GM12875 (cell line): Measurements from ENCODE around the gene CLDN24.

Source experiments
- H3K4me3 ChIP-seq: one replicate; pipeline ENCODE4 v1.5.1; 2011; ENCODE audit warnings: low read depth, low read length, control low read depth
- TF ChIP-seq, protein P1 (sequence below): IDR thresholded peaks from 2 replicates; pipeline ENCODE4 v1.5.1; 2011; ENCODE audit warnings: low read depth, mild to moderate bottlenecking, control low read depth, inconsistent platforms, low read length, moderate library complexity, borderline replicate concordance; ENCODE audit not compliant: insufficient read depth

CLDN24 gene

DNA sequence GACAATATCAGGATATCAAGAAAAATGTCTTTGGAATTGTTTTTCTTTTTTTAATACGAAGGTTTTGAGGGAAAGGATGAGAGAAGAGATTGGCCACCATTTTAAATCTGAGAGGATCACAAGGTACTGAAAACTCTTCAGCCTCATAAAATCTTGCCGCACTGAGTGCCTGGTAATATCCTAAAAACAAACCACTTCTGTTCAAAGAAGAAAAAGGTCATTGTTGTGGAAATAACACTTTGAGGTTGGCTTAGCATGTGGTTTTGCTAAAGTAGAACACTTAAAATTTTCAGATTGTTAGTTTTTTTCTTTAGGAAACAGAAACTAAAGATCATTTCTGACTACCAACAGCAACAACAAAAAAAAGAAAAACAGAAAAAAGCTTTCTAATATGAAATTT is 1.1 kb downstream of the CLDN24 start:
- TF ChIP-seq, protein P1, sequence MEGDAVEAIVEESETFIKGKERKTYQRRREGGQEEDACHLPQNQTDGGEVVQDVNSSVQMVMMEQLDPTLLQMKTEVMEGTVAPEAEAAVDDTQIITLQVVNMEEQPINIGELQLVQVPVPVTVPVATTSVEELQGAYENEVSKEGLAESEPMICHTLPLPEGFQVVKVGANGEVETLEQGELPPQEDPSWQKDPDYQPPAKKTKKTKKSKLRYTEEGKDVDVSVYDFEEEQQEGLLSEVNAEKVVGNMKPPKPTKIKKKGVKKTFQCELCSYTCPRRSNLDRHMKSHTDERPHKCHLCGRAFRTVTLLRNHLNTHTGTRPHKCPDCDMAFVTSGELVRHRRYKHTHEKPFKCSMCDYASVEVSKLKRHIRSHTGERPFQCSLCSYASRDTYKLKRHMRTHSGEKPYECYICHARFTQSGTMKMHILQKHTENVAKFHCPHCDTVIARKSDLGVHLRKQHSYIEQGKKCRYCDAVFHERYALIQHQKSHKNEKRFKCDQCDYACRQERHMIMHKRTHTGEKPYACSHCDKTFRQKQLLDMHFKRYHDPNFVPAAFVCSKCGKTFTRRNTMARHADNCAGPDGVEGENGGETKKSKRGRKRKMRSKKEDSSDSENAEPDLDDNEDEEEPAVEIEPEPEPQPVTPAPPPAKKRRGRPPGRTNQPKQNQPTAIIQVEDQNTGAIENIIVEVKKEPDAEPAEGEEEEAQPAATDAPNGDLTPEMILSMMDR: no peak
- H3K4me3 ChIP-seq: no peak overlapping the region

DNA sequence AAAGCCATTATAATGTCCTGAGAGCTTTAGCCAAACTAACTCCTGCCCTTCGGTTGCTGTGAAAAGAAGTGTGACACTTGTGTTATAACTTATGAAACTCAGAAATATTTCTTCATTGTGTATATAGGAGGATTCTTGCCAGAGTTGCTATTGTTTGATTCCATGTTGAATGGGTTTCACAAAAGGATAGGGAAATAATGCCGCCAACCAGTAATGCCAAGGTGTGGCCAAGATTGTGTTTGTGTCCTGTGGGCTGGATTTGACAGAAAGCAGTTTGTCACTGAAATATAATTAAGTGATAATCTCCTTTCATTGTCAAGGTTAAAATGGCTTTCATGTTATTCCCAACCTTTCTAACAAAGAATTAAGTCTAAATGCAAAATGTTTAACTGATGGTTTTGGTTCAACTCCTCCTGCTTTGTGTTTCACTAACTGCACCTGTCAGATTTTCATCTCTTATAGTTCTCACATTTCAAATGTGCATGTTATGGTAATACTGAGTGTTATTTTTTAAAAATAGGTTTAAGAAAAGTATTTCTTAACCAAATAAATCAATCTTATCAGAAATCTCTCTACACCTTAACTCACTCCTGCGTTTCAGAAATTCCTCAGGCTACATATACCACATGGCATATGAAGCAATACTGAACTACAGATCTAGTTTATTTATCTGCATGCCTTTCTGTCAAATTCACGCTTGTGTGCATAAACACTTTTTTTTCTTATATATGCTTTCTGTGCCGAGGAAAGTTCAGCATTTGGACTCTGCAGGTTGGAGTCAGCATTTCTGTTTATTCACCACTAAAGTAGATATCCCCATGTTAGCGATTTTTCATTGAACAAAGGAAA is 1.8 kb downstream of the CLDN24 start, which contains the start of gene CLDN22:
Gene CLDN22, minus strand, starts transcription at position 66 of the 849 bp plus-strand sequence. Its CDS starts 58 bp downstream, at position 8.
- TF ChIP-seq, protein P1: no peak
- no peak within 1 kb of the TSS for H3K4me3 ChIP-seq

DNA sequence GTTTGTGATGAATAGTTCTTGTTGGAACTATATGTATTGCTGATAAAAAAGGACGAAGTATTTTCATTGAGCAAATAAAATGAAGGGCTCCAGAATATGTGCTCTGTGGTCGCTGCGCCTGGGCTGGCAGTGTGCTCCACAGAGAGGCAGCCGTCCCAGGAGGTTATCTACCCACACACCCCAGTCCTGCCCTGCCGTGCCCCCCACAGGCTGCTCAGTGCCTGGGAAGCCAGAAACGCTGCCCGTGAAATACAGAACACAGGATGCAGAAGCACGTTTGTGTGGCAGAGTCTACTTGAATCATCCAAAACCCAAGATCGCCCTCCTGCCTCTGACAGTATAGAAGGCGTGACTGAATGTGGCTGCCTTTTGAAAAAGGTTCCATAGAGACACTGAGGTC is 3.6 kb downstream of the CLDN24 start:
- no peak overlapping the region for H3K4me3 ChIP-seq
- TF ChIP-seq, protein P1: no peak

DNA sequence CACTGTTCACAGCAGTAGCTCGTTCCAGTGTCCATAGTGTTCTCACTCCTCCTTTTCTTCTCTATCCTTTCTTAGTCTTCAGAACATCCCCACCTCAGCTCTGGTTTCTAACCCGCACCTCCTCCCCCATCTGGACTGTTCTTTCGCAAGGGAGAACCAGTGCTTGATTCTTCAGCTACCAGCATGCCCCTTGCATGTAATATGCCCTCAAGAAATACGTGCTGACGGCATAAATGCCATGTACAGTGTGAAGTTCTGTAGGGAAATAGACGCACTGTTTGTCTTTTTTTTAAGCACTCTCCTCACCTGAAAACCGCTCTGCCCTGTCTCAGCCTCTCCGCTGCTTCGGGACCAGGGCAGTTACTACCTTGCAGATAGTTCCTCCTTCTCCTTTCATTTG is 7.4 kb downstream of the CLDN24 start:
- no peak overlapping the region for H3K4me3 ChIP-seq
- TF ChIP-seq, protein P1: no peak

DNA sequence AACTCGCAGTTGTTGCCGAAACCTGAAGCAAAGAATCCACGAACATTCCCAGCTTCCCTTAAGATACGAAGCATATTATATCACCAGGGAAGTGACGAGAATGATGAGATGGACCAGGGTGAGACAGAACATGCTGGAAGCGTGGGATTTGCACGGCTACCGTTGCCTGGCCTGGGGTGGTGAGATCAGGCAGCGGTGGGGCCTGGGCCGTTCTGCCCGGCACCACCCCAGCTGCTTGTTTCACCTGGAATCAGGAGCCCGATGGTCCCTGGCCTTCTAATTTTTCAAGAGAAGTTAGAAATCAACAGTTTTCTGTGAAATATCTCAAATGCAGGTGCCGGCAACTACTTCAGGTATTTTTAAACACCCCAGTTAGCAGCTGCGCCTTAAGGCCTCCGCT is 7.9 kb downstream of the CLDN24 start:
- TF ChIP-seq, protein P1: no peak
- H3K4me3 ChIP-seq: no peak overlapping the region

DNA sequence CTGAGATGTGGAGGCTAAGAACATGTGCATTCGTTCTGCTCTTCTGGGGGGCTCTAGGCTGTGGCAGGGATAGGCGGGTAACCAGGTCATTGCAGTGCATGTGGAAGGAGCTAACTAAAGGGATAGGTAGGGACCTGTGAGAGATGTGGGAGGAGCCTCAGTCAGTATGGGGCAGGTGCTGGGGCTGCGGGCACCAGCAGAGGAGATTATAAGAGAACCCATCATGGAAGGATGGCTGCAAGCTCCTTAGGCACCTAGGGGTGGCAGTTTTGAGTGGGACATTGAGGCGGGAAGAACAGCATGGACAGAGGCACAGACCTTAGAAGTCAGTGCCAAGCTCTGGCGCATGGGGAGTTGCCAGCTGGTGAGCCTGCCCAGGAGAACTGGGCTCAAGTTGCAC is 9.4 kb downstream of the CLDN24 start:
- H3K4me3 ChIP-seq: no peak overlapping the region
- TF ChIP-seq, protein P1: no peak

DNA sequence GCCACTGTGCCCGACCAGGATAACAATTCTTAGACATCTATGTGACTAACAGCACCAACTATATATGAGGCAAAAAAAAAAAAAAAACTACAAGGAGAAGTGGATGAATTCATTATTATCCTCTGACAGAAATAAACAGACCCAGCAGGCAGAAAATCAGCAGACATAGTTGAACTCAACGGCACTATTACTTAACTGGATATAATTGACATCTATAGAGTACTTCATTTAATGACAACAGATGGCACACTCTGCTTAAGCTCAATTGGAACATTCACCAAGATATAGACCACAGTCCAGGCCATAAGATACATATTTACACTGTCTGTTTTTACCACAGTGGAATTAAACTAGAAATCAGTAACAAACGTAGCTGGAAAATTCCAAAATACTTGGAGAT is 15.4 kb downstream of the CLDN24 start:
- no peak overlapping the region for H3K4me3 ChIP-seq
- TF ChIP-seq, protein P1: no peak
